GM21528 (cell line): ENCODE results near the gene ZNF608.

ENCODE experiments used
- ATAC-seq: cut with Tn5 transposase; IDR thresholded peaks from one replicate; pipeline ENCODE4 v1.9.1; 2021; ENCODE audit warnings: mild to moderate bottlenecking, moderate library complexity; ENCODE audit not compliant: unreplicated experiment, low FRiP score

Gene ZNF608

DNA sequence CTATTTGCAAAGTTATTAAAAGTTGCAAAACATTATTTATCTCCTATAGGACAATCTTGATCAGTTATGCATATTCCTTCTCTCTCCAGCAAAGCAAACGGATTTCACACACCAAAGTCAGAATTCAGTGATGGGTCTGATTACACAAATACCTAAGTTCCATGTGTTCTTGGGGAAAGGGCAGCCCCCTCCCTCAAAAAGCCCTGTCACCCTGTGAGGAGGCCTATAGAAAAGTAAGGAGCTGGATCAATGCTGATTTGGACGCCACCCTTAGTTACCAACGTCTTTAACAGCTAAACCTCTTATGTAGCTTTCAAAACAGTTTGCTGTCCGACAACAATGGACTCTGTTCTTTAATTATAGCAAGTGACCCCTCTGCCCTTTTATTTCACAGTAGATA is 6.4 kb downstream of the ZNF608 start:
- ATAC-seq = no peak

DNA sequence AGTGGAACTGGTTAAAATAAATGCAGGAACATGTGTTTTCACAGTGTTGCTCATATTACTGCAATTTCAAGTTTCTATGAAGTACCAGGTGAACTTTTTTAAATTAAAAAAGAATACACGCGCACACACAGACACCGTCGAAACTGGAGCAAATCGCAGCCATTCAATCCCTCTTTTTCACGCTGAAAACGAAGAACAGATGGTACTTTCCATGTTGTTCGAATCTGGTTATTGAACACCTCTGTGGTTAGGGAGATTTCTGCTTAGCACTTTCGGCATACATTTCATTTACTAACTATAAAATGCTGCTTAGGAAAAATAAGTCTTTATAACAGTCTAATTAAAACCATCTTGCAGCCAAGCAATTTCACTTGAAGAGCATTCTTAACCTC is 6.8 kb downstream of the ZNF608 start:
- ATAC-seq = no peak

DNA sequence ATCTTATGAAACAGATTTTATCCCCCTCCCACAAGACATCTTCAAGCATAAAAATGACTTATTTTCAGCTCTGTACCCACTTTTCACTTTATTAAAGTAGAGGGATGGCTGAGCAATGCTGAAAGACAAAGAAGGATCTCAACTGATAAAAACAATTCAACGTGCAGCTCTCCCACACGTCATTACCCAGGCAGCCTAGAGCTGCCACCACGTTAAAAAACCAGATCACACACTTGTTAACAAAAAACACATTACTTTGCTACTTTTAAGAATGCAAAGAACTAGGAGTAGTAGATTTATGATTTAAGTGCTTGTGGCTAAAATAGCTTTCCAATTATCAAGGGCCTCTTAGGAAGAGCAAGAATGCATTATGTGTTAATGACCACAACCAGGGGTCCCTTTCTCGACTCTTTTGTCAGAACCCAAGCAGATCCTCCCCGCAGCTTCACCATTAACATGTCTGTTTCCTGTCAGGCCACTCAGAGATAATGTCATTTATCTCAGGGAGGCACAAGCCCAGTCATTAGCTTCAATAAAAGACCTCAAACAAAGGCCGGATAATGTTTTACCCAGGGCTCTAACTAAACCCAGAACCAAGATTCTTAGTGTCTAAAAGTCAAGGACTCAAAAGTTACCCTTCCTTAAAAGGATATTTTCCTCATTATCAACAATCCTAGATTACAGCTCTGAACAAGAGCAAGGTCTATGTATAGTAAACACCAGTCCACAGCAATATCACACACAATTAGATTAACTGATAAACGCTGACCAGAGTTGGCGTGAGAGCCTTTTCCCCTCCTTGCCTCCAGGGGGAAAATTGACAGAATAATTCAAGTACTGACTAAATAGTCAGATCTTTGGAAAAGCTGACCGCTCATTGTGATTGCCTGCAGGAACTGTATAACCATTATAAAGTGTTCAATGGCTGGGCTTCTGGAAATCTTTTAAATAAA is 7.5 kb downstream of the ZNF608 start:
- no peak for ATAC-seq

DNA sequence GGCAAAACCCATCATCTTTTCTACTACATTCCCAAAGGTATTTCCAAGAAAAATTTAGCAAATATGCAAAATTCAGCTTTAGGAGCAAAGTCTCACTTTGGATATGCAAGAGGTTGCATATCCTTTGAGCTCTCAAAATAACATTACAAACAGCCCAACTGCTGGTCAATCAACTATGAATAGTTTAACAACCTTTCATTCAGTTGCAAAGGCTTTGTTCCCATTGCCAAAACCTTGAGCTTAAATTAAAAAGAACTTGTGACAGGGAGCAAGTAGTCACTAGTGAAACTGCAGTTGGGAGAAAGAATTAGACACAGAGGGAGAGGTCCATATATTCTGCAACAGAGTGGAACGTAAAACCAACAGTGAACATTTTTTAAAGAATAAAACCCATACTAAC is 8.8 kb downstream of the ZNF608 start:
- ATAC-seq = no peak

DNA sequence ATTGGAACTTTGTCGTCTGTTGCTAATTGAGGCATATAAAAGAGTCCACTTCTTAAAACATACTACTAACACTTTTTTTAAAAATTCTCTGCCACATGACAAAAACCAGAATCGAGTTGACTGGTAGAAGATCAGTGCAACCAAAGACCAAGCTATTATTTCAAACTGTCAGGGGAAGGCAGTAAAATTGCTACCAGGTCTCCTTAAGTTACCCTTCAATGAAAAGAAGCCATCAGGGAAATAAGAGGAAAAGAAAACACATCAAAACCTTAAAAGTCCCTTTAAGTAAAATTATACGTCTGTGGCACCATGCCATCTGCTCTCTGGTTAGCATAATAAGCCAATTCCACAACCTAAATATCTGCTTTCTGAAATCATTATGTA is 9.6 kb downstream of the ZNF608 start:
- ATAC-seq = no peak

DNA sequence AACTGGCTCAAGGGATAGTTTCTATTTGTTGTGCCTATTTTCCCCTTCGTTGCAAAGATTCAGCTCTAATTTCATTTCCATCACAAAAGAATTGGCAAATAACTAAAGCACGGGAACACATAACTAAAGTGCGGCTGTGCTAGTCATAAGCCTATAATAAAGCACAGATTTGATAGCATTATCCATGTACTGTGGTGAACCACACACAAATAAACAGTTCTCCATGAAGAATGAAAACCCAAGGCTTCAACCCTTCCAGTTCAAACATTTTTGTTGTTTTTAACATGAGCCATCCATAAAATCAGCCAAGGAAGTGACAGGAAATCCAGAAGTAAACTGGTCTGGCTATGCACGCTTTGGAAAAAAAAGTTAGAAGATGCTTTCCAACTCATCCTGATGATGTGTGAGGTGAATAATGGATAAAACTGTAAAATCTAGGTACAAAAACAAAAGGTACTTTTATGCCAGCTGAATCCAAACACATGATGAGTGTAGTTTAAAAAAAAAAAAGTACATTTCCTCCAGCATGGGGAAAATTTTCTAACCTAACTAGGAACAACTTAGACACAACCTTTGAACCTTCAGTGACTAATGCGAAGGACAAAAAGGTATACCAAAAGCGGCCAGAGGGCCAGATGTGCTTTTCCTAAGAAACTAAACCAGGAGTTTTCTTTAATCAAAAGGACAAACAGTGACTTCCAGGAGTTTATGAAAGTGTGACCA is 10.2 kb downstream of the ZNF608 start:
- ATAC-seq = no peak

DNA sequence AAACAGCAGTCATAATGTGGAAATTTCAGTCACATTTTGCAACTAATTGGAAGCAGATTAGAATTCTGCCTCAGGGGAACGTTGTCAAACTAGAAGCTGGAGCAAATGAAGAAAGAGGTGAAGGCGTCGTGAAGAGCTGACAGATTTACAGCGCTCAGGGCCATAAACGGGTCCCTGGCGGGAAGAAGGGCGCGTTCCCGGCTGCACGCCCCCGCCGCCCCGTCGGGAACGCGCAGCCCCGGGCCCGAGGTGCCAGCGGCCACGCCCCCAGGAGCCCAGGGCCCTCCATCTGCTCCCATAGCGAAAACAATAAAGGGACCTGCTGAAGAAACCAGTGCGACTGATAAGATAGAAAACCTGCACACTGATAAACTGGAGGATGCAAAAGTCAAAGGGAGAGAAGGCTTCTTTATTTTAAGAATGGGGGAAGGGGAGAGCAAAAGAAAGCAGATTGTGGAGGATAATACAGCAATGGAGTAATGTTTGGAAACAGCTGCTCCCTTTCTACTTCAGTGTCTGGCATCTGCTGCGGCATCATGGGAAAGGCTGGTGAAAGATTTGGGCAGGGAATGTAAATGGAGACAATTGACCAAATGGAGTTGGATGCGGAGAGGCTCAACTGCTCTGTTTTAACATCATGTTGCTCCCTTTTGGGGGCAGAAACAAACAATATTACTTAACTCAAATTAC is 11.1 kb downstream of the ZNF608 start:
- ATAC-seq = no peak

DNA sequence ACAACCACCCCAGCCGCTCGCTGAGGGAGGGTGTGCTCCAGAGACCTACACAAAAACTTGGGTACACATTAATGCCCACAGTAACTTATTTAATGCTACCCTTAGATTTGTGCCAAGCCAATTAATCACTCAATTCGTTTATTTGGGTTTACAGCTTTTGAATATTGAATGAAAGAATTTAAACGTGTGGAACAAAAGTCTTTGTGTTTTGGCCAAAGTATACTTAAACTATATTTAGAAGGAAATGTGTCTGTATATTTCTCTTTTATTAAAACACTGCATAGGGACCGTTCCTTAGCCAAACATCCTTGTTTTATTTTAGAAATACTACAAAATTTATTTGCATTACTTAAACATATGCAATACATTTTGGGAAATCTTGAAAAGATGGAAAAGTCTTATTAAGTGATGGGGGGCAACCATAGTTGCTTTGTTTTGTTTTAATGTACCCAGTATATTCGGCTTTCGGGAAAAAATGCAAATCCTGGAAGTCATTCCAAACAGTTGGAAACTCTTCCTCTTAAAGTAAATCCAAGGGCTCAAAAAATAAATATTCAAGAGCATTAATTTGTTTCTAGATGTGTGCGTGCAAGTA is 11.8 kb downstream of the ZNF608 start:
- no peak for ATAC-seq

DNA sequence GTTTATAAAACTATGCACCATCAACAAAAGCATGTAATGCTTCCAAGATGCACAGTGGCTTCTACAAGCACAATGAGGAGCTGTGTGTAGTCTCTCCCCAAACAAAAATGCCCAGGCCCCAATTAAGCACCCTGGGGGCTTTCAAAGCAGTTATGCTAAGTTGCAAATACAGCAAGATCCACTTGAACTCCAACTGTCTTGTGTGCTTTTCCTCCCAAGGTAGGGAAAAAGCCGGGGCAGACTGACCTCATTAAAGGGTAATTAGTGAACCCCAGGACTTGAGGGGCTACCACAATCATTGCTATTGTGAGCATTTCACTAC is 13.1 kb downstream of the ZNF608 start:
- no peak for ATAC-seq

DNA sequence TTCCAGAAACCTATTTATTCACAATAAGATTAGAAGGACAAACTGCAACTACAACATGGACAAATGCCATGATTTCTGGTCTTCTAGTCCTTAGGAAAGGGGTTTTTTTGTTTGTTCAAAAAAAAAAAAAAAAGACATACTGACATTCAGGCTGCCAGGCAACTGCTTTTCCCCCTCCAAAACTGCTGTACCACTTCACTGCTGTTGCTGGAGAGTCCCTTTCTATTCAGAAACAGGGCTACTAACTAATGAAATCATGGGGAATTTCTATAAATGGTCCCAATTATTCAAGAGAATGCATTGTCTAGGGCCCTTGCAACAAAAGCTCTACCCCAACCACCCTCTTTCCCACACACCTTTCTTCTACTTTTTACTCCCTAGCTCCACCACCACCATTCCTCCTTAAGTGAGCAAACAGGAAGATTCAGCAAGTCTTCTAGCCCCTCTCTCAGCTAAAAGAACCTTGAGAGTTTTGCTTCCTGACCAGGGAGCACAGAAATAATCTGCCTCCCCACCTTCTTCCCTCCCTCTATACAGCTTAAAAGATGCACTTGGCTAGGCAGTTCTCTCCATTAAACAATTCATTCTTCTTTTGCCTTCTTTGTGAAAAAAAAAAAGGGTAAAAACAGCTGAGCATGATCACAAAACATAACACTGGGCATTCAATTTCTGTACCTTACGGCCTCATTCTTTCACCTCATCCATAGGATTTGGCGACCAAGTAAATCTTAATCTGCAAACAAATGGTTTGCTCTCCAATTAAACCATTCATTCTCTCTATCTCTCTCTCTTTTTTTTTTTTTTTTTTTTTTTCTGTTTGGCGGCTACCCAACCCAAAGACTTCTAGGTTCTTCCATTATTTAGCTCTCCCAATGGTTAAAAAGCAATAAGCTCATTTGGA is 13.8 kb downstream of the ZNF608 start:
- no peak for ATAC-seq

DNA sequence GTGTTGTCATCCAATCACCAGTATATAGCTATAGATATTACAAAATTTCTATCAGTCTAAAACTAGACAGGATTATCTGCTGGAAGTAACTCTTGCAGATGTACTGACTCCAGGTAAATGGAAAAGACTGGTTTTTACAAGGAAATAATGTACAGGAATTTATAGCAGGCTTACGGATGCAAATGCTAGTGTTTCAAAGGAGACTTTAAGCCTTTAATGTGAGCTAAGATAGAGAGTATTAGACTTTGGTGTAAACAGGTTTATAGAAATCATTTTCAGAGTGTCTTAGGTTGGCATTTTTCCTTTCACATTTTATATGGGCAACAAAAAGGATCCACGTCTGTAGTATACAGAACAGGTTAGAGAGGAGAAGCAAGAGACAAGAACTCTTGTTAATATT is 16.1 kb downstream of the ZNF608 start:
- no peak for ATAC-seq

DNA sequence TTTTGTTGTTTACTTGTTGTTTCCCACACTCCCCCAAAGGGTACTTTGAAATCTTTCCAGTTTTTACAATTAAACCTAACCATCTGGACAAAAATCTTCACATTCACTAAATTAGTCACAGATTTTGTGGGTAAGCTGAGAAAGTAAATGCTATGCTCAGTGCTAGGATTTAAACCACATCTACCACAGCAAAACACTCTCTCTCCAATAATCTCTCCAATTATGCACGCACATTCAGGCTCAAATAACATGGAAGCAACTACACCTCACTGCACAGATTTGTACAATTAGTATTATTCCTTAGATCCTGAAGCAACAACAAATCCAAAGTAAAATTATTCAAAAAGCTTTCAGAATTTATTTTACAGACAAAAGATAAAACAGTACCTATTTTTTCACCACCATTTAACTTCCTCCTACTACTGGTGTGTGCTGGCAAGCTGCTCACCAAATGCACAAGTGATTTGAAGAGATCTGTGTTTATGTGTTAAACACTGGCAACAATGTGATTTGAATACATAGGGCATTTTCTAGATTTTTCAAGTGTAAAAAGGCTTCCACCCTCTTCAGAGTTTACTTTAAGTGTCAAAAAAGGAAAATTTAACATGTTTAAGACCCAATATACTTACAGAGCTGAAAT is 16.6 kb downstream of the ZNF608 start:
- no peak for ATAC-seq

DNA sequence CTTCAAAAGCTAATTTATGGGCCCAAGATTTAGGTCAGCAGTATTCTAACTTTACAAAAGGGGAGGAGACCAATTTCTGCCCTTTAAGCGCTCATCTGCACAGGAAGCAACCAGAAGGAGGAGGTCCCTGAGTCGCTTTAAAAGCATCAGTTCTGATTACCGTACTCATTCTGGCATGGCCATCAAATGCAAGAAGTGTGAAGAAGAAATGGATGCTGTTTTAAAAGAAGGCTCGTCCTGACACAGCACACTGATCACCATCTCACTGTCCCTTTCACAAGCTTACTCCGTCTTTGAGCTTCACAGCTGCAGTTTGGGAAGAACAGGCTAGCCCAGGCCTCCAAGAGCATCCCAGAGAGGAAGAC is 17.5 kb downstream of the ZNF608 start:
- no peak for ATAC-seq

DNA sequence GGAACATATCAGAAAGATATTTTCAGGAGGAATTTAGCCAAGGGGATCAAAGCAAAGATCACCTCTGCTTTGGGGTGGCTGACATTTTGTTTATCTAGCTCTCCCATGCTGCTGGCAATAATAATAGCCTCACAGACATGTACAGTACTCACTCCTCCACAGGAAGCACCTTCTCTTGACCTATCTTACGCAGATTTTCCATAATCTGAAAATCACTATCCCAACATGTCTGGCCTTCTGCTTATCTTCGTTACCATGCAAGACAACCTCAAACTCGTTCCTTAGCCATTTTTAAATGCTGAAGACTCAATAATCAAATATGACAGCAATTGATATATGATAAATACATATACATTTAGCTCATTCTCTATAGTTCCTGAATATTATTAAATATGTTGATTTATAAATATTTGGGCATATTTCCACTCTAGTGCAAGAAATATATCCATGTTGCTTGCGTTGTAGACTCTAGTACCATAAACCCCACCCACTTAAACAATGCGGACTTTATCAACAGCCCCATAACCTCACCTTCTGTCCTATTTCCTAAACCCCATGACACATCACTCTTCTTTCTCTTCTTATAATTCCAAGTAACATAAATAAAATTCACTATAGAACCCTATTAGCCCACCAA is 18.0 kb downstream of the ZNF608 start:
- ATAC-seq = no peak

DNA sequence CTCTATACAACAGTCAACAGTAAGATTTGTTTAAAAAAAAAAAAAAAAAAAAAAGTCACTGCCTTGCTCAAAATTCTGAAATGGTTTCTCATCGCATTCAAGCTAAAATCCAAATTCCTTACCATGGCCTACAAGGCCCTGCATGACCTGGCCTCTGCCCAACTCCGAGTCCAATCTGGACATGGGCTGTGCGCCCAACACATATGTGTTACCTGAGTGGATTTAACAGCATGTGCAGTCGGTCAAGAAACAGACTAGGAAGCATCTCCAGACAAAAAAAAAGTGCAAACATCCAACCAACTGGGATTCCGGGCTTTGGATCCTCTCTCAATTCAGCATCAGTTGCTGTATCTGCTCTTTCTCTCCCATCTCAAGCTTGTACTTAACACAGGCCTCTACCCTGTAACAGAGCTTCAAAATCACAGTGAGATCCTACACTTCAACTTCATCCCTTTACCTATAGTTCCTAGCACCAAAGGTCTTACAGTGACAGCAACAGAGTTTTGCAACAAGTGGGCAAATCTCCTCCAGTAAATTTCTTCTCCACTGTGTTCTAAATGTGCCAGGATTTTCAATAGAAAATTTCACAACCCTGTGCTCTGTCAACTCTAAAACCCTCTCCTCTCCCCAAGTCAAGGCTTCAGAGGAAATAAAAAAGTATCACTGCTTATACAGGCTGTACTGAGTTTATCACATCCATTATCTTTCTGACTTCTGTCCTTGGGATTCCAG is 19.6 kb downstream of the ZNF608 start:
- no peak for ATAC-seq

DNA sequence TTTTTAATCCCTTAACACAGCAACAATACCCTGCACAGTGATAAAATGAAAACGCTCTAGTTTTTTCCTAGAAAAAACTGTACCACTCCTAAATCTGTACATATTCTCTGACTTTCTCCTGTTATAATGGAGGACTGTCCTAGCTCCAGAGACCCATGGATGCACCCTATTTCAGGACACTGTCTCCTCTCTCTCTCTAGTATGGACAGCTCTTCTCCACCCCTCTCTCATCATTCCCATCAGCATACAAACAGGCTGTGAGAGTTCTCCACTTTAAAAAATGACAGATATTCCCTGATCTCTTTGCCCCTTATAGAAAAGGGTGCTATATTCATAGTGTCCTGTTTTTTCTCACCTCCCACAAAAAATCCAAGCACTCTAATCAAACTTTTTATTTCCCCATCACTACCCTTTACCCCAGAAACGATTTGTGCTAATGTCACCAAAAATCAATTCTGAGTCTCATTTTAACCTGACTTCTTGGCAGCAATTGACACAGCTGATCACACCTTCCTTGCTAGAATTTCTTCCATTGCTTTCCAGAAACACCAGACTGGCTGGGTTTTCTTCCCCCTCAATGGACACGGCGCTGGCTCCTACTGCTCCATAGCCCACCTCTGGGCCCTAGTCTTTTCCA is 20.7 kb downstream of the ZNF608 start:
- ATAC-seq = no peak

DNA sequence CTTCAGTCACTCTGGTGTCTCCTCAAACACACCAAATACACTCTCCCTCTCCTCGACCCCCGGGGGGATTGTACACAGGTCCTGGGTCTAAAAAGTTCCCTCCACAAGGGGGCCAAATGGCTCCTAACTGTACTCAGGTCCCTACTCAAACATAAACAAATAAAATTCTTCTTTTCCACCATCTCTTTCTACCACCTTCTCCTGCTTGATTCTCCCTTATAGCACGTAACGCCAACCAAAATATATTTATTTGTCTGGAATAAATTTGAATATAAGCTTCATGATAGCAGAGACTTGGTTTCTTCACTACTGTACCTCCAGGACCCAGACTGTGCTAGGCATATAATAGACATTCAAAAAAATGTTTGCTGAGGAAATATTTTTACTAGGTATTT is 21.4 kb downstream of the ZNF608 start:
- ATAC-seq = peak; percentile 43
